A549 (cell line): ENCODE results near the gene ESYT1.

ENCODE experiments used
- CEBPB ChIP-seq, 2 experiments: fragments of >200 bp in 1 of 2; sonication (Bioruptor Twin) in 1 of 2; formaldehyde crosslinking in 1 of 2; IDR thresholded peaks; 2 replicates each; pipeline ENCODE4 v1.6.1; 2012 to 2016
- MYC ChIP-seq: IDR thresholded peaks from 2 replicates; pipeline ENCODE4 v1.6.1; 2012; ENCODE audit warnings: mild to moderate bottlenecking, inconsistent platforms, low read length, improper control_type of control experiment, borderline replicate concordance
- POLR2A ChIP-seq: IDR thresholded peaks from 2 replicates; pipeline ENCODE4 v1.6.1; 2012; ENCODE audit warnings: mild to moderate bottlenecking, low read length
- TF ChIP-seq, protein P1 (sequence below): fragments of 200-600 bp; sonication (generic); IDR thresholded peaks from 2 replicates; pipeline ENCODE4 v1.6.1; 2016; ENCODE audit warnings: antibody characterized with exemption, mild to moderate bottlenecking, moderate library complexity
- TF ChIP-seq, protein P2 (sequence below): fragments of >200 bp; sonication (Bioruptor Twin); formaldehyde crosslinking; IDR thresholded peaks from 3 replicates; pipeline ENCODE4 v1.5.1; 2016
- TF ChIP-seq, protein P3 (sequence below): fragments of 450-650 bp; IDR thresholded peaks from 2 replicates; pipeline ENCODE4 v1.6.1; 2014; ENCODE audit warnings: antibody characterized with exemption

GRCh38 chr12:56188778-56189098 lies 60.7 kb downstream of the ESYT1 start:
- TF ChIP-seq, protein P1, sequence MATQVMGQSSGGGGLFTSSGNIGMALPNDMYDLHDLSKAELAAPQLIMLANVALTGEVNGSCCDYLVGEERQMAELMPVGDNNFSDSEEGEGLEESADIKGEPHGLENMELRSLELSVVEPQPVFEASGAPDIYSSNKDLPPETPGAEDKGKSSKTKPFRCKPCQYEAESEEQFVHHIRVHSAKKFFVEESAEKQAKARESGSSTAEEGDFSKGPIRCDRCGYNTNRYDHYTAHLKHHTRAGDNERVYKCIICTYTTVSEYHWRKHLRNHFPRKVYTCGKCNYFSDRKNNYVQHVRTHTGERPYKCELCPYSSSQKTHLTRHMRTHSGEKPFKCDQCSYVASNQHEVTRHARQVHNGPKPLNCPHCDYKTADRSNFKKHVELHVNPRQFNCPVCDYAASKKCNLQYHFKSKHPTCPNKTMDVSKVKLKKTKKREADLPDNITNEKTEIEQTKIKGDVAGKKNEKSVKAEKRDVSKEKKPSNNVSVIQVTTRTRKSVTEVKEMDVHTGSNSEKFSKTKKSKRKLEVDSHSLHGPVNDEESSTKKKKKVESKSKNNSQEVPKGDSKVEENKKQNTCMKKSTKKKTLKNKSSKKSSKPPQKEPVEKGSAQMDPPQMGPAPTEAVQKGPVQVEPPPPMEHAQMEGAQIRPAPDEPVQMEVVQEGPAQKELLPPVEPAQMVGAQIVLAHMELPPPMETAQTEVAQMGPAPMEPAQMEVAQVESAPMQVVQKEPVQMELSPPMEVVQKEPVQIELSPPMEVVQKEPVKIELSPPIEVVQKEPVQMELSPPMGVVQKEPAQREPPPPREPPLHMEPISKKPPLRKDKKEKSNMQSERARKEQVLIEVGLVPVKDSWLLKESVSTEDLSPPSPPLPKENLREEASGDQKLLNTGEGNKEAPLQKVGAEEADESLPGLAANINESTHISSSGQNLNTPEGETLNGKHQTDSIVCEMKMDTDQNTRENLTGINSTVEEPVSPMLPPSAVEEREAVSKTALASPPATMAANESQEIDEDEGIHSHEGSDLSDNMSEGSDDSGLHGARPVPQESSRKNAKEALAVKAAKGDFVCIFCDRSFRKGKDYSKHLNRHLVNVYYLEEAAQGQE: no peak
- TF ChIP-seq POLR2A: no peak
- TF ChIP-seq, protein P2, sequence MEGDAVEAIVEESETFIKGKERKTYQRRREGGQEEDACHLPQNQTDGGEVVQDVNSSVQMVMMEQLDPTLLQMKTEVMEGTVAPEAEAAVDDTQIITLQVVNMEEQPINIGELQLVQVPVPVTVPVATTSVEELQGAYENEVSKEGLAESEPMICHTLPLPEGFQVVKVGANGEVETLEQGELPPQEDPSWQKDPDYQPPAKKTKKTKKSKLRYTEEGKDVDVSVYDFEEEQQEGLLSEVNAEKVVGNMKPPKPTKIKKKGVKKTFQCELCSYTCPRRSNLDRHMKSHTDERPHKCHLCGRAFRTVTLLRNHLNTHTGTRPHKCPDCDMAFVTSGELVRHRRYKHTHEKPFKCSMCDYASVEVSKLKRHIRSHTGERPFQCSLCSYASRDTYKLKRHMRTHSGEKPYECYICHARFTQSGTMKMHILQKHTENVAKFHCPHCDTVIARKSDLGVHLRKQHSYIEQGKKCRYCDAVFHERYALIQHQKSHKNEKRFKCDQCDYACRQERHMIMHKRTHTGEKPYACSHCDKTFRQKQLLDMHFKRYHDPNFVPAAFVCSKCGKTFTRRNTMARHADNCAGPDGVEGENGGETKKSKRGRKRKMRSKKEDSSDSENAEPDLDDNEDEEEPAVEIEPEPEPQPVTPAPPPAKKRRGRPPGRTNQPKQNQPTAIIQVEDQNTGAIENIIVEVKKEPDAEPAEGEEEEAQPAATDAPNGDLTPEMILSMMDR: no peak
- no peak for TF ChIP-seq MYC
- TF ChIP-seq, protein P3, sequence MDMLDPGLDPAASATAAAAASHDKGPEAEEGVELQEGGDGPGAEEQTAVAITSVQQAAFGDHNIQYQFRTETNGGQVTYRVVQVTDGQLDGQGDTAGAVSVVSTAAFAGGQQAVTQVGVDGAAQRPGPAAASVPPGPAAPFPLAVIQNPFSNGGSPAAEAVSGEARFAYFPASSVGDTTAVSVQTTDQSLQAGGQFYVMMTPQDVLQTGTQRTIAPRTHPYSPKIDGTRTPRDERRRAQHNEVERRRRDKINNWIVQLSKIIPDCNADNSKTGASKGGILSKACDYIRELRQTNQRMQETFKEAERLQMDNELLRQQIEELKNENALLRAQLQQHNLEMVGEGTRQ: no peak
- no peak for TF ChIP-seq CEBPB (IDR thresholded peaks at IDR 0.05)
